HepG2 (cell line): ENCODE data around the gene ZNF547. TPM values are rescaled to one million over a fixed set of nuclear protein-coding genes. Genes with fewer than 3 reads are reported as not detected.

ENCODE experiments used
- AKNA ChIP-seq: sonication (generic); formaldehyde crosslinking; IDR thresholded peaks from 2 replicates; pipeline ENCODE4 v1.4.0; 2020; ENCODE audit warnings: missing genetic modification reagents, borderline replicate concordance
- ARID3A ChIP-seq: IDR thresholded peaks from 2 replicates; pipeline ENCODE4 v1.6.1; 2012; ENCODE audit warnings: low read depth, low read length, improper control_type of control experiment
- ARNTL ChIP-seq: sonication (generic); formaldehyde crosslinking; IDR thresholded peaks from 2 replicates; pipeline ENCODE4 v1.4.0; 2020; ENCODE audit warnings: mild to moderate bottlenecking, missing genetic modification reagents
- EHMT2 ChIP-seq: fragments of 200-600 bp; sonication (generic); IDR thresholded peaks from 2 replicates; pipeline ENCODE4 v1.7.0; 2017; ENCODE audit warnings: antibody characterized with exemption, low read depth, low read length, borderline replicate concordance
- HIC2 ChIP-seq: sonication (generic); formaldehyde crosslinking; IDR thresholded peaks from 2 replicates; pipeline ENCODE4 v1.9.0; 2022; ENCODE audit warnings: low read depth, missing genetic modification reagents
- KAT2B ChIP-seq: fragments of 150-350 bp; IDR thresholded peaks from 2 replicates; pipeline ENCODE4 v1.6.1; 2014; ENCODE audit warnings: low read depth, low read length, borderline replicate concordance
- KDM5B ChIP-seq: sonication (generic); formaldehyde crosslinking; IDR thresholded peaks from 2 replicates; pipeline ENCODE4 v1.4.0; 2020; ENCODE audit warnings: missing genetic modification reagents, mild to moderate bottlenecking, borderline replicate concordance
- MIER2 ChIP-seq: IDR thresholded peaks from 2 replicates; pipeline ENCODE4 v1.6.1; 2016; ENCODE audit warnings: missing biosample characterization, missing genetic modification reagents
- PITX1 ChIP-seq: sonication (generic); formaldehyde crosslinking; IDR thresholded peaks from 2 replicates; pipeline ENCODE4 v1.5.1; 2020; ENCODE audit warnings: mild to moderate bottlenecking, missing genetic modification reagents
- RFX3 ChIP-seq: IDR thresholded peaks from 2 replicates; pipeline ENCODE4 v1.6.1; 2016; ENCODE audit warnings: missing biosample characterization, missing genetic modification reagents
- RXRA ChIP-seq: sonication (generic); formaldehyde crosslinking; IDR thresholded peaks from 2 replicates; pipeline ENCODE4 v1.5.1; 2020; ENCODE audit warnings: missing genetic modification reagents
- SMC3 ChIP-seq: IDR thresholded peaks from 2 replicates; pipeline ENCODE4 v1.6.1; 2011; ENCODE audit warnings: low read length, improper control_type of control experiment
- THYN1 ChIP-seq: sonication (generic); formaldehyde crosslinking; IDR thresholded peaks from 2 replicates; pipeline ENCODE4 v1.8.1; 2023; ENCODE audit warnings: low read depth, mild to moderate bottlenecking, moderate library complexity, missing genetic modification reagents, borderline replicate concordance
- ZFP36L1 ChIP-seq: sonication (generic); formaldehyde crosslinking; IDR thresholded peaks from 2 replicates; pipeline ENCODE4 v1.8.0; 2022; ENCODE audit warnings: mild to moderate bottlenecking, missing genetic modification reagents, moderate library complexity
- ZNF101 ChIP-seq: sonication (generic); formaldehyde crosslinking; IDR thresholded peaks from 2 replicates; pipeline ENCODE4 v1.4.0; 2020; ENCODE audit warnings: mild to moderate bottlenecking, low read depth, missing genetic modification reagents, borderline replicate concordance
- ZNF234 ChIP-seq: sonication (generic); formaldehyde crosslinking; conservative IDR thresholded peaks from 2 replicates; pipeline ENCODE4 v1.5.1; 2020; ENCODE audit warnings: mild to moderate bottlenecking, missing genetic modification reagents
- ZNF546 ChIP-seq: sonication (generic); formaldehyde crosslinking; conservative IDR thresholded peaks from 2 replicates; pipeline ENCODE4 v1.8.1; 2023; ENCODE audit warnings: mild to moderate bottlenecking, missing genetic modification reagents
- ZNF607 ChIP-seq: sonication (generic); formaldehyde crosslinking; IDR thresholded peaks from 2 replicates; pipeline ENCODE4 v1.5.1; 2020; ENCODE audit warnings: missing genetic modification reagents, mild to moderate bottlenecking, borderline replicate concordance
- ZNF724P ChIP-seq: sonication (generic); formaldehyde crosslinking; IDR thresholded peaks from 2 replicates; pipeline ENCODE4 v1.8.0; 2022; ENCODE audit warnings: missing genetic modification reagents, borderline replicate concordance
- ZNF773 ChIP-seq: sonication (generic); formaldehyde crosslinking; IDR thresholded peaks from 2 replicates; pipeline ENCODE4 v1.4.0; 2020; ENCODE audit warnings: missing genetic modification reagents, borderline replicate concordance
- ZNF780A ChIP-seq: sonication (generic); formaldehyde crosslinking; IDR thresholded peaks from 2 replicates; pipeline ENCODE4 v1.8.0; 2022; ENCODE audit warnings: mild to moderate bottlenecking, missing genetic modification reagents, moderate library complexity
- ZSCAN22 ChIP-seq: sonication (generic); formaldehyde crosslinking; IDR thresholded peaks from 2 replicates; pipeline ENCODE4 v1.4.0; 2020; ENCODE audit warnings: mild to moderate bottlenecking, missing genetic modification reagents
- polyA plus RNA-seq, 8 experiments: library from polyadenylated mRNA; depleted of rRNA in 3 of 8; stranded (reverse) in 7 of 8; unstranded in 1 of 8; fragments of >200 nt; fragmentation: Illumina TruSeq in 4 of 8; extraction: Trizol in 4 of 8; gene quantifications; 2 replicates each; pipeline versions ENCODE4 v1.2.1 to v1.2.3, GENCODE V29; 2011 to 2016; ENCODE audit warnings: low read depth in 4 of 8, missing spikeins in 1 of 8, mixed read lengths in 1 of 8; ENCODE audit not compliant: insufficient read depth in 1 of 8
- total RNA-seq, 5 experiments: library from RNA; depleted of rRNA; stranded (reverse); fragments of >200 nt; fragmentation: Illumina TruSeq; extraction: Trizol; gene quantifications; 2 replicates each; pipeline ENCODE4 v1.2.3, GENCODE V29; 2016; ENCODE audit warnings: low read depth in 1 of 5

The ZNF547 gene
- total and polyA plus RNA-seq, 2 of the 13 experiments (the other 11 are each of a cell fraction or from before 2014, with no cell fraction given): 2.0 to 2.6 TPM

DNA sequence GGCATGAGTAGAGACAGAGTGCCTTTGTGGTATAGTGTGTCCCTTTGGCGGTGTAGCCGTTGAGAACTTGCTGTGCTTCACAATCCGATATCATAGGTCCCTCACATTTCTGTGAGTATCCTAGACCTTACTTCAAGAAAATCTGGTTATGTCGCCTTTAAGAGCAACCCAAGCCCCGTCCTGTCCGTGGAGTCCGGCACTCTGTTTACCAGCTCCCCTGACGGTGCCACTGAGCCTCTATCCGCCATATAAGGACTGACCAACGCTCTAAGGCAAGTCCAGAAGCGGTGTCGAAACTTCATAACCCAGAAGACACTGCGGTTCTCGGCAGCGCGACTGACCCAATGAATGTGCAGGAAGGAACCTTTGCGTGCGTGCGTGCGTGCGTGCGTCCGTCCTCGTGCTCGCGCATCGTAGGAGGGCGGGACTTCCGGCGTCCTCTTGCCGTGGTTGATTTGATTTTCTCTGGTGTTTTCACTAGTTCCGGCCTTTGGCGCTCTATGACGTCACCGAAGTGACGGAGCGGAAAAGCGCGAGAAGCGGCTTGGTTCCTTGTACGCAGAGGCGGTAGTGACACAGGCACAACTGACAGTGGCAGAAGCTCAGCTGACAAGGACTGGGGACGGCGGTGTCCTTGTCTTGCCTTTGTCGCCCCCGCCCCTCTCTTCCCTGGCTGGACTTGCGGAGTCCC, at the start of gene ZNF547, which contains the start of gene TRAPPC2B (continued):
- no peak for TF ChIP-seq AKNA
- TF ChIP-seq MIER2 (CRISPR knock-in tag): no peak
- TF ChIP-seq ARID3A: no peak
- no peak for TF ChIP-seq ZSCAN22
- TF ChIP-seq HIC2 (CRISPR knock-in tag): no peak
- TF ChIP-seq KDM5B (CRISPR knock-in tag): peak; percentile 22; the same call in 1 of the 2 replicates
- TF ChIP-seq ZNF546 (CRISPR knock-in tag): no peak
- peak; percentile 27 for TF ChIP-seq SMC3
- no peak for TF ChIP-seq PITX1 (CRISPR knock-in tag)
- no peak for TF ChIP-seq THYN1 (CRISPR knock-in tag)
- no peak for TF ChIP-seq ZNF773
- no peak for TF ChIP-seq ZNF234 (CRISPR knock-in tag)
- TF ChIP-seq RFX3 (CRISPR knock-in tag): no peak
- TF ChIP-seq ZNF780A (CRISPR knock-in tag): no peak
- 0 out of 2 replicates have a peak, but pooled peaks have one; percentile 26 for TF ChIP-seq RXRA (CRISPR knock-in tag)
- no peak for TF ChIP-seq ZNF724P (CRISPR knock-in tag)
- peak; percentile 37; the same call in 1 of the 2 replicates for TF ChIP-seq ARNTL (CRISPR knock-in tag)
- TF ChIP-seq ZFP36L1 (CRISPR knock-in tag): no peak
- TF ChIP-seq KAT2B: no peak
- TF ChIP-seq ZNF101 (CRISPR knock-in tag): no peak
- TF ChIP-seq ZNF607: no peak; the same call in 1 of the 2 replicates
- TF ChIP-seq EHMT2: peak; percentile 33; the same call in 1 of the 2 replicates
